Mesothelial cell of epicardium (in vitro differentiated cells): ENCODE measurements around the gene GNS. TPM values are rescaled to one million over a fixed set of nuclear protein-coding genes. Genes with fewer than 3 reads are reported as not detected.

Experiments used
- DNase-seq, 2 experiments: peaks; one replicate each; pipeline ENCODE4 v3.0.0; 2021; ENCODE audit warnings: low spot score in 2 of 2; ENCODE audit not compliant: unreplicated experiment in 2 of 2
- H3K27ac Mint-ChIP-seq: 2 replicates; pipeline ENCODE4 v1.8.0; 2021; ENCODE audit warnings: mixed read lengths
- H3K27me3 Mint-ChIP-seq: 2 replicates; pipeline ENCODE4 v1.8.0; 2021; ENCODE audit warnings: low read depth, mixed read lengths
- H3K36me3 Mint-ChIP-seq: 2 replicates; pipeline ENCODE4 v1.8.0; 2021; ENCODE audit warnings: mixed read lengths
- H3K4me1 Mint-ChIP-seq: 2 replicates; pipeline ENCODE4 v1.8.0; 2021; ENCODE audit warnings: mixed read lengths
- H3K4me3 Mint-ChIP-seq: 2 replicates; pipeline ENCODE4 v1.8.0; 2021; ENCODE audit warnings: mild to moderate bottlenecking, moderate library complexity, mixed read lengths
- H3K9me3 Mint-ChIP-seq: 2 replicates; pipeline ENCODE4 v1.8.0; 2021; ENCODE audit warnings: mixed read lengths
- total RNA-seq: library from RNA; stranded (reverse); gene quantifications from 3 replicates; pipeline ENCODE4 v1.2.1, GENCODE V29; 2021
- TF ChIP-seq, protein P1 (sequence below): fragments of 200-600 bp; sonication (generic); IDR thresholded peaks from one replicate; pipeline ENCODE4 v1.5.0; 2021; ENCODE audit warnings: antibody characterized with exemption; ENCODE audit not compliant: unreplicated experiment

The GNS gene
- total RNA-seq, 1 donor from 2014 or later, result 67.4 TPM

DNA sequence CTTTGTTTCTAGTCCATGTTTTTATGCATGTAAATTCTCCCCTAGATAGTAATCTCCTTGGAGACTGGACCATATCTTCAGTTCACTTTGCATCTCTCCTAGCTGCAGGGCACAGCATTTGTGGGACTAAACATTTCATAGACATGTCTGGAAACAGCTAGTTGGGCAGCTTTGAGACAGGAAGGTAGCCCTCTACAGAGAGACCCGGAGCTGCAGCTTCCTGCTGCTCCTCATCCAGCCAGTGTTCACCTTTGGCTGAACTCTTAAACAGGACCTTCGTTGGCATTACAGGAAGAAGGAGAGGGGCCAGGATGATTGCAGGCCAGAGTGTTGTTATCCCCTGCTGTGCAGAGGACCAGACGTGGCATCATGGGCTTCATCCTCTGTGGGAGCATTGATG lies 52.9 kb downstream of the GNS start:
- TF ChIP-seq, protein P1, sequence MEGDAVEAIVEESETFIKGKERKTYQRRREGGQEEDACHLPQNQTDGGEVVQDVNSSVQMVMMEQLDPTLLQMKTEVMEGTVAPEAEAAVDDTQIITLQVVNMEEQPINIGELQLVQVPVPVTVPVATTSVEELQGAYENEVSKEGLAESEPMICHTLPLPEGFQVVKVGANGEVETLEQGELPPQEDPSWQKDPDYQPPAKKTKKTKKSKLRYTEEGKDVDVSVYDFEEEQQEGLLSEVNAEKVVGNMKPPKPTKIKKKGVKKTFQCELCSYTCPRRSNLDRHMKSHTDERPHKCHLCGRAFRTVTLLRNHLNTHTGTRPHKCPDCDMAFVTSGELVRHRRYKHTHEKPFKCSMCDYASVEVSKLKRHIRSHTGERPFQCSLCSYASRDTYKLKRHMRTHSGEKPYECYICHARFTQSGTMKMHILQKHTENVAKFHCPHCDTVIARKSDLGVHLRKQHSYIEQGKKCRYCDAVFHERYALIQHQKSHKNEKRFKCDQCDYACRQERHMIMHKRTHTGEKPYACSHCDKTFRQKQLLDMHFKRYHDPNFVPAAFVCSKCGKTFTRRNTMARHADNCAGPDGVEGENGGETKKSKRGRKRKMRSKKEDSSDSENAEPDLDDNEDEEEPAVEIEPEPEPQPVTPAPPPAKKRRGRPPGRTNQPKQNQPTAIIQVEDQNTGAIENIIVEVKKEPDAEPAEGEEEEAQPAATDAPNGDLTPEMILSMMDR, result no peak
- peaks cover 2% of the 10 kb centered on the region for H3K36me3 Mint-ChIP-seq
- H3K27me3 Mint-ChIP-seq, result no peaks in the 10 kb centered on the region
- H3K4me3 Mint-ChIP-seq, result no peak overlapping the region
- no peak for DNase-seq
- no peaks in the 10 kb centered on the region for H3K9me3 Mint-ChIP-seq
- peak overlapping the region; percentile 9 for H3K27ac Mint-ChIP-seq
- H3K4me1 Mint-ChIP-seq, result peaks cover 10% of the 10 kb centered on the region

DNA sequence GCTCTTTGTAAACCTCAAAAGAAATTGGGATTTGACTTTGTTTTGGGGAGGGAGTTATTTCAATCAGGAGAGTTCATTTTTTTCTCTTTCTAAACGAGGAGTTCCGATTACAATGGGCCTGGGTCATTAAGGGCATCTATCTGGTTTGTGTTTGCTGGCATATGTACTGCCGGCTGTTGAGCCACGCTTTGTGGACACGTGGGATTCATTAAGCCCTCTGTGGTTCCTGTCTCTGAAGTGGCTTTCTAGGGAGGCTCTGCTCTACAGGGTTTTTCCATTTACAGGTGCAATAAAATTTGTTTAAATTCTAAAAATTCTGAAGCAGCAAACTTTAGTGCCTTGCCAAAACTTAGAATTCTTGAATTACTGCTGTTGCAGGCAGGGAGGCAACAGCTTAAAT lies 57.9 kb downstream of the GNS start:
- no peaks in the 10 kb centered on the region for H3K27me3 Mint-ChIP-seq
- TF ChIP-seq, protein P1, result no peak
- H3K36me3 Mint-ChIP-seq, result peaks cover 4% of the 10 kb centered on the region
- H3K27ac Mint-ChIP-seq, result no peak overlapping the region
- no peak for DNase-seq
- no peak overlapping the region for H3K4me3 Mint-ChIP-seq
- peaks cover 4% of the 10 kb centered on the region for H3K4me1 Mint-ChIP-seq
- no peaks in the 10 kb centered on the region for H3K9me3 Mint-ChIP-seq

DNA sequence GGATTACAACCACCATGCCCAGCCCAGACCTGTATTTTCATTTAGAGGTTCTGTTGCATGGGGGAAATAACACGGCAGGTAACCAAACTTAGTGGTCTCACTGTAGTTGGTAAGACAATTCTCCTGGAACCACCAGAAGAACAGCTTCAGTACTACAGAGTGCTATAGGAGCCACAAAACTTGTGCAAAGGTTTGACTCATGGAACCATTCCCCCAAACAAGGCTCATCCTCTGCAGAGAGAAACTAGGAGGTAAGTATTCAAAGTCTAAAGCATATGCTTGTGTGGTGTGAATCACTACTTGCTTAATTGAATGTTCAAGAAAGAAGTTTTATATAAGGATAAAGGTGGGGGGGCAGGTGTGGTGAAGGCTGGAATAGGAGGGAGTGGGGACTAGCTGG lies 58.7 kb downstream of the GNS start:
- H3K9me3 Mint-ChIP-seq, result no peaks in the 10 kb centered on the region
- TF ChIP-seq, protein P1, result no peak
- no peaks in the 10 kb centered on the region for H3K27me3 Mint-ChIP-seq
- no peaks in the 10 kb centered on the region for H3K4me1 Mint-ChIP-seq
- no peak overlapping the region for H3K4me3 Mint-ChIP-seq
- no peak for DNase-seq
- no peak overlapping the region for H3K27ac Mint-ChIP-seq
- peaks cover 4% of the 10 kb centered on the region for H3K36me3 Mint-ChIP-seq

DNA sequence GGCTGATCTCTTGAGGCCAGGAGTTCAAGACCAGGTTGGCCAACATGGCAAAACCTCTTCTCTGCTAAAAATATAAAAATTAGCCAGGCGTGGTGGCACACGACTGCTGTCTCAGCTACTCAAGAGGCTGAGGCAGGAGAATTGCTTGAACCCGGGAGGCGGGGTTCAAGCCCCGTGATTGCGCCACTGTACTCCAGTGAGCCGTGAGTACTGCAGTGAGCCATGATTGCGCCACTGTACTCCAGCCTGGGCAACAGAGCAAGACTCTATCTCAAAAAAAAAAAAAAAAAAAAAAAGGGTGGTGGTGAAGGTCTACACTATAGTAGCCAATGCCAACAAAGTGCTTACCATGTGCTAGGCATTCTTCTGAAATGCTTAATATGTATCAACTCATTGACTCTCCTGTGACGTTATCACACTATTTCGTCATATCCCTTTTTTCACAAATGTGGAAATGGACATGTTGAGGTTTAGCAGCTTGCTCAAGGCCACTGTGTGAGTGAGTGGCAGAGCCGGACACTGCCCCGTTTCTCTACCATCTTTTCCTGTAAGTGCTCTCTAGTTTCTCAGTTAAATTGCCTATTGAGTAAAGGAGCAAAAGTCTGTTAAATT lies 59.6 kb downstream of the GNS start:
- no peak overlapping the region for H3K4me3 Mint-ChIP-seq
- H3K4me1 Mint-ChIP-seq, result no peaks in the 10 kb centered on the region
- DNase-seq, result no peak
- no peak overlapping the region for H3K27ac Mint-ChIP-seq
- TF ChIP-seq, protein P1, result no peak
- peaks cover 4% of the 10 kb centered on the region for H3K36me3 Mint-ChIP-seq
- H3K9me3 Mint-ChIP-seq, result no peaks in the 10 kb centered on the region
- H3K27me3 Mint-ChIP-seq, result no peaks in the 10 kb centered on the region

DNA sequence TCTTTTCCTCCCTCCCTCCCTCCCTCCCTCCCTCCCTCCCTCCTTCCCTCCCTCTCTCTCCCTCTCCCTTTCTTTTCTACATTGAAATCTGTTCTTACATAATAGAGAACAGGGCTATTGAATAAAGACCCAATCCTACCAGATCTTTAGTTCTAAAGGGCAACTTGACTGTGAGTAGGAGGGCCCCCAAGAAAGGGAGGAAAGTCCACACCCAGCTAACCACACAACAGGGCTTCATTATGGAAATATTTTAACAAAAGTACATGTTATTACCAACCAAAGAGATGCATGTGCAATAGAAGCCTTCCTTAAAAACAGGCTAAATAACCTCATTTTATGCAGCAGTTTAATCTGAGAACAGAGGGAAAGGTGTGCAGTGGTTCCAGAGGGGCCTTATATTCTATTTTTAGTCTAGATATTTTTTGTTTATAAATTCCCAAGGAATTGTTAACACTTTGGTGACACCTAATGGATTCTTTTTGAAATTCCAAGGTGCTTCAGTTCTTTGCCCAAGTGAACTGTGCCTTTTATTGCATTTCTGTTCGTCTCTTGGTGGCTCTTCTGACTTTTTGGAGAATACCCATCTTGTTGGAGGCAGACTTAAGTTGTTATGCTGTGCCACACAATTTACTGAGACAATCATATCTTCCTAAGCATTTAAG lies 63.0 kb downstream of the GNS start:
- no peaks in the 10 kb centered on the region for H3K27me3 Mint-ChIP-seq
- H3K36me3 Mint-ChIP-seq, result peaks cover 8% of the 10 kb centered on the region
- TF ChIP-seq, protein P1, result peak; percentile 15
- no peak for DNase-seq
- H3K4me3 Mint-ChIP-seq, result no peak overlapping the region
- no peaks in the 10 kb centered on the region for H3K9me3 Mint-ChIP-seq
- H3K27ac Mint-ChIP-seq, result no peak overlapping the region
- peaks cover 8% of the 10 kb centered on the region for H3K4me1 Mint-ChIP-seq
